ENCODE measurements around the gene NXPE1. TPM values are rescaled to one million over a fixed set of nuclear protein-coding genes. Genes with fewer than 3 reads are reported as not detected.
"Not testable (repeated sequence)": the region's sequence is repeated elsewhere in the genome, so short reads cannot be mapped to it uniquely, and the experiment has no call there.

Gene NXPE1
- not detected in 2 replicates for total RNA-seq (2014; rRNA removed; shearing (Covaris generic))

- peak; percentile 25 for DNase-seq (ENCODE audit: low spot score)
Observed at GRCh38 chr11:114559425-114560310, at the start of gene NXPE1. Gene NXPE1 (minus strand): TSS chr11:114559881. CDS start chr11:114551201, 8,680 bp downstream.

- DNase-seq (ENCODE audit: low spot score): no peak
Observed at GRCh38 chr11:114609429-114609828, 49.7 kb upstream of the NXPE1 start.

- DNase-seq (ENCODE audit: low spot score): not testable (repeated sequence)
Observed at GRCh38 chr11:114608605-114609004, 48.9 kb upstream of the NXPE1 start.

DNA sequence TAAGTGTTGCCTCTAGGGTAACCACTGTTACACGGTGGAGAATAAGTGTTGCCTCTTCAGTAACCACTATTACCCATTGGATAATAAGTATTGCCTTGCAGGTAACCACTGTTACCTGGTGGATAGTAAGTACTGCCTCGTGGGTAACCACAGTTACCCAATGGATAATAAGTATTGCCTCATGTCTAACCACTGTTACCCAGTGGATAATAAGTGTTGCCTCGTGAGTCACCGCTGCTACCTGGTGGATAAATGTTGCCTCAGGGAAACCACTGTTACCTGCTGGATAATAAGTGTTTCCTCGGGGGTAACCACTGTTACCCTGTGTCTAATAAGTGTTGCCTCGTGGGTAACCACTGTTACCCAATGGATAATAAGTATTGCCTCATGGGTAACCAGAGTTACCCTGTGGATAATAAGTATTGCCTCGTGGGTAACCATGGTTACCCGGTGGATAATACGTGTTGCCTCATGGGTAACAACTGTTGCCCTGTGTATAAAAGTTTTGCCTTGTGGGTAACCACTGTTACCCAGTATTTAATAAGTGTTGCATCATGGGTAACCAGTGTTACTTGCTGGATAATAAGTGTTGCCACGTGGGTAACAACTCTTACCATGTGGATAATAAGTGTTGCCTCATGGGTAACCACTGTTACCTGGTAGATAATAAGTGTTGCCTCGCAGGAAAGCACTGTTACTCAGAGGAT is 48.2 kb upstream of the NXPE1 start:
- no peak for DNase-seq (ENCODE audit: low spot score)

- DNase-seq (ENCODE audit: low spot score): not testable (repeated sequence)
Observed at GRCh38 chr11:114606802-114607075, 47.1 kb upstream of the NXPE1 start.

- DNase-seq (ENCODE audit: low spot score): no peak
Observed at GRCh38 chr11:114606003-114606801, 46.5 kb upstream of the NXPE1 start.

GRCh38 chr11:114605370-114605769 is 45.7 kb upstream of the NXPE1 start:
- DNase-seq (ENCODE audit: low spot score): no peak

DNA sequence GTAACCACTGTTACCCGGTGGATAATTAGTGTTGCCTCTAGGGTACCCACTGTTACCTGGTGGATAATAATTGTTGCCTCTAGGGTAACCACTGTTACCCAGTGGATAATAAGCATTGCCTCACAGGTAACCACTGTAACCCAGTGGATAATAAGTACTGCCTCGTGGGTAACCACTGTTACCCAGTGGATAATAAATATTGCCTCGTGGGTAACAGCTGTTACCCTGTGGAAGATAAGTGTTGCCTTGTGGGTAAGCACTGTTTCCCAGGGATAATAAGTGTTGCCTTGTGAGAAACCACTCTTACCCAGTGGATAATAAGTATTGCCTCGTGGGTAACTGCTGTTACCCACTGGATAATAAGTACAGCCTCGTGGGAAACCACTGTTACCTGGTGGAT is 45.2 kb upstream of the NXPE1 start:
- DNase-seq (ENCODE audit: low spot score): no peak

GRCh38 chr11:114604179-114604813 is 44.6 kb upstream of the NXPE1 start:
- no peak for DNase-seq (ENCODE audit: low spot score)

- not testable (repeated sequence) for DNase-seq (ENCODE audit: low spot score)
Observed at GRCh38 chr11:114603151-114603550, 43.5 kb upstream of the NXPE1 start.

GRCh38 chr11:114598461-114598860 is 38.8 kb upstream of the NXPE1 start:
- no peak for DNase-seq (ENCODE audit: low spot score)

DNA sequence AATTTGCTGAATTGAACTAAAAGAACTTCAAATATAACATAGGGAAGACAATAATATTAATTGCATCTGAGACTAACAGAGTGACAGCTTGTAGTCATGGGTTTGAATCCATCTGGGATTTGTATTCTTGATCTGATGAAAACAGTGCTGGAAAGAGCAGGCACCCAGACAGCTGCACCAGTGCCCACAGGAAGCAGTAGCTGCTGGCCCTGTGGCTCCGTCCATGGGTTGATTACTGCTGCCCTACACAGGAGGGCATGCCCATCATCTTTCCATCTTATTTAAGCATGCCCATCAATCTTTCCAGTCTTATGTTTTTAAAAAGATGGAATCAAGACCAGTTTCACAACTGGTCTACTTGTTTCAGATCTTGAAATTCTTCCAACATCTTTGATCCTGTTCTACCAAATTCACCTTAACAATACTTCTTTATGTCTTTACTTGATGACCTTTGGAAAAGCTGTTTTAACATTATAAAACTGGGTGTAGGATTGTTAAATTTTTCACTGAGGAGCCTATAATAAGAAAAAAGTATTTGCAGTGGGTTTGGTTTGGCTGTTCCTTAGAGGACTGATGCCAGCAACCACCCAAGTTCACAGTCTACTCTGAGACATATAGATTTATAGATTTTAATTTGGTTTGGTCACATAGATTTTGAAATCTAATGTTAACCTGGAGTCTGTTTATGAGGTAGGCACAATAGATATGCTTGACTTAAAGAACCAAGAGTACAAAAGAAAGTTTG is 36.7 kb upstream of the NXPE1 start:
- no peak for DNase-seq (ENCODE audit: low spot score)

DNA sequence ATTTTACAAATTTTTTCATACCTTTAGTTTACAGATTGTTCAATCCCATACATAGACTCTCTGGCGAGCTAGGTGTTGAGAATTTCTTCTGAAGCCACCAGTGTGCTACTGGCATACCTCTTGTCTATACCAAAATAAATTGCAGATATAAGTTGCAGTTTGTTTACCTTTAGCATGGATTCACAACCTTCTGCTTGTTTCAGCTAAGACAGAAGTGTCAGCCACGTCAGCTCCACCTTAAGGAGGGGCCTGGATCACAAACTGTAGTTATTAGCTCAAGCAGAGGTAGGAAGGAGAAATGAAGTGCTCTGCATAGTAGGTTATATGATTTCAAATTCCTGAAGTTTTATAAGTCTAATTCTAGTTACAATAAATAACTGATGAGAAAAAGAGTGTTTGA is 35.9 kb upstream of the NXPE1 start, which contains the start of gene NXPE4:
TSS of gene NXPE4 (minus strand) at position 216 of the 400 bp plus-strand sequence. CDS start 1,027 bp downstream, outside the sequence.
- no peak for DNase-seq (ENCODE audit: low spot score)

DNA sequence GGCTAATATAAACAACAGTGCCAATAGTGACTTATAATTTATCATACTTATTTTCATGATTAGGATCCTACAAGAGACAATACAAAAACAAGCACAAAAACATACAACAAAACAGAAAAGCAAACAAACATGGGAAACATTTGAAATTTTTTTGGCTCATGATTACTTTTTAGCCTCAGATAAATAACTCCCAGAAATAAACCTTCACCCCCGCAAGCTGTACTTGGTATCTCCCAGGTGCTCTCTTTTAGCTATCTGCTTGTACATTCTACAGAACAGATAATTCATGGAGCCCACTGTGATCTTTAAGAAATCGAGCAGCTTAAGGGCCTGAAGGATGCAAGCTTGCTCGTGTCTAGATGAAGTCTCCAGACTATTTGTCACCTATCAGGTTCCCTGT is 35.0 kb upstream of the NXPE1 start:
- no peak for DNase-seq (ENCODE audit: low spot score)

GRCh38 chr11:114587398-114587953 is 27.8 kb upstream of the NXPE1 start:
- DNase-seq (ENCODE audit: low spot score): no peak

- peak; percentile 41 for DNase-seq (ENCODE audit: low spot score)
Observed at GRCh38 chr11:114586797-114587196, 27.1 kb upstream of the NXPE1 start.

GRCh38 chr11:114571712-114572111 is 12.0 kb upstream of the NXPE1 start:
- DNase-seq (ENCODE audit: low spot score): peak; percentile 8

- DNase-seq (ENCODE audit: low spot score): no peak
Observed at GRCh38 chr11:114569801-114570200, 10.1 kb upstream of the NXPE1 start.

GRCh38 chr11:114566276-114566675 is 6.6 kb upstream of the NXPE1 start:
- DNase-seq (ENCODE audit: low spot score): no peak

GRCh38 chr11:114564831-114565230 is 5.2 kb upstream of the NXPE1 start:
- DNase-seq (ENCODE audit: low spot score): no peak

Data from HT-29 (cell line).